Spleen (tissue), 7 donors: ENCODE results near the gene NEDD4.

Source experiments
- POLR2A ChIP-seq, 3 donors: fragments of 450-650 bp; IDR thresholded peaks; one replicate each; pipeline ENCODE4 v1.5.1; 2017; ENCODE audit warnings: antibody characterized with exemption in 3 of 3, mild to moderate bottlenecking in 1 of 3
- TF ChIP-seq, protein P1 (sequence below), 11 experiments: fragments of 200-600 bp in 7 of 11; fragments of 450-650 bp in 4 of 11; sonication (generic) in 4 of 11; IDR thresholded peaks in 8 of 11; conservative IDR thresholded peaks in 3 of 11; 1 replicate in 7 of 11; 2 replicates in 4 of 11; pipeline versions ENCODE4 v1.4.0 to v1.8.0; 2016 to 2021; ENCODE audit warnings: antibody characterized with exemption in 11 of 11, inconsistent platforms in 4 of 11, mild to moderate bottlenecking in 1 of 11
- donor health status: DM: no; HTN: no; CAD: no; lungs with moderate emphysema.
- donor health status: DM: no; HTN: no; CAD: no.
- donor health status: DM: no; HTN: no; CAD: no.

DNA sequence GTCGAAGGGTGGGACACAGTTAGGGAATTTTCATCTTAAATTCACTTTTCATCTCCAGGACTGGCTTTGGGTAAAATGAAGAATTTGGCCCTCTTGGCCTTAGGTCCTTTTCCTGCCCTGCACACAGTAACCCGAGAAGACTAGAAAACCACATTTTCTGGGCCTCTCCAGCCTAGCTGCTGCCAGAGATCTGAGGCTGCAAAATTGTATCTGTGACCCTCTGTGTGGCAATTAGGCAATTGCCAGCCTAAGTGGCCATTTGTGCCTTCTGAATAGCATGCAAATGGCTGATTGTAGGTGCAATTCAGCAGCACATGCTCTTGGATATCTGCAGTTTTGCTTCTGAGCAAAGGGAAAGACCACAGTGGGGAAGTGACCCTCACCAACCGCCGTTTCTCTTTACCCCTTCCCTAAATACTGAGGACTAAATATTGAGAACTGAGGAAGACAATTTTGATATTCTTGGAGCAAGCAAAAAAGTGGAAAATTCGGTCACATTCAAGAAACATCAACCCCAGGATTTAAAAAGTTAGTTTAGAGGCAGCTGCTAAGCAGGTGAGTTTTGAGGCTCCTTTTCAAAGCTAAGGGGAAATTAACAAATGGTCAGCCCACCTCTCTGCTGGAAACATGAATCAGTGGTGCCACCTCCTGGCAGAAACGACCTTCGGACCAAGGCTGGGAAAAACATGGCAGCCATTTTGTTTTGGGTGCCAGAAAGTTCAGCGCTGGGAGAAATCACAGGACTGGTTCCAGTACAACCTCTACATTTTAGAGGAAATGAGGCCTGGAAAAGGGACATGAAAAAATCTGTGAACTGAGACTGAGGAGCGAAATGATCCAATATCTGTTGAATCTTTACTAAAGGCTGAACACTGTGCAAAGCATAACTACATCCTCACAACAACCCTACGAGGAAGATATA lies 193.9 kb downstream of the NEDD4 start:
- TF ChIP-seq, protein P1, sequence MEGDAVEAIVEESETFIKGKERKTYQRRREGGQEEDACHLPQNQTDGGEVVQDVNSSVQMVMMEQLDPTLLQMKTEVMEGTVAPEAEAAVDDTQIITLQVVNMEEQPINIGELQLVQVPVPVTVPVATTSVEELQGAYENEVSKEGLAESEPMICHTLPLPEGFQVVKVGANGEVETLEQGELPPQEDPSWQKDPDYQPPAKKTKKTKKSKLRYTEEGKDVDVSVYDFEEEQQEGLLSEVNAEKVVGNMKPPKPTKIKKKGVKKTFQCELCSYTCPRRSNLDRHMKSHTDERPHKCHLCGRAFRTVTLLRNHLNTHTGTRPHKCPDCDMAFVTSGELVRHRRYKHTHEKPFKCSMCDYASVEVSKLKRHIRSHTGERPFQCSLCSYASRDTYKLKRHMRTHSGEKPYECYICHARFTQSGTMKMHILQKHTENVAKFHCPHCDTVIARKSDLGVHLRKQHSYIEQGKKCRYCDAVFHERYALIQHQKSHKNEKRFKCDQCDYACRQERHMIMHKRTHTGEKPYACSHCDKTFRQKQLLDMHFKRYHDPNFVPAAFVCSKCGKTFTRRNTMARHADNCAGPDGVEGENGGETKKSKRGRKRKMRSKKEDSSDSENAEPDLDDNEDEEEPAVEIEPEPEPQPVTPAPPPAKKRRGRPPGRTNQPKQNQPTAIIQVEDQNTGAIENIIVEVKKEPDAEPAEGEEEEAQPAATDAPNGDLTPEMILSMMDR (IDR thresholded peaks at IDR 0.05 in 8 of 11, conservative IDR thresholded peaks at IDR 0.05 in 3 of 11), result peak in 7 of 11 experiments; percentile 7 to 45 (median 19)
- TF ChIP-seq POLR2A (IDR thresholded peaks at IDR 0.05), result no peak
